Measurements from ENCODE around the gene WSCD2. TPM values are rescaled to one million over a fixed set of nuclear protein-coding genes. Genes with fewer than 3 reads are reported as not detected.

Gene WSCD2
- total RNA-seq, 1 experiment from 2014 or later, result not detected

DNA sequence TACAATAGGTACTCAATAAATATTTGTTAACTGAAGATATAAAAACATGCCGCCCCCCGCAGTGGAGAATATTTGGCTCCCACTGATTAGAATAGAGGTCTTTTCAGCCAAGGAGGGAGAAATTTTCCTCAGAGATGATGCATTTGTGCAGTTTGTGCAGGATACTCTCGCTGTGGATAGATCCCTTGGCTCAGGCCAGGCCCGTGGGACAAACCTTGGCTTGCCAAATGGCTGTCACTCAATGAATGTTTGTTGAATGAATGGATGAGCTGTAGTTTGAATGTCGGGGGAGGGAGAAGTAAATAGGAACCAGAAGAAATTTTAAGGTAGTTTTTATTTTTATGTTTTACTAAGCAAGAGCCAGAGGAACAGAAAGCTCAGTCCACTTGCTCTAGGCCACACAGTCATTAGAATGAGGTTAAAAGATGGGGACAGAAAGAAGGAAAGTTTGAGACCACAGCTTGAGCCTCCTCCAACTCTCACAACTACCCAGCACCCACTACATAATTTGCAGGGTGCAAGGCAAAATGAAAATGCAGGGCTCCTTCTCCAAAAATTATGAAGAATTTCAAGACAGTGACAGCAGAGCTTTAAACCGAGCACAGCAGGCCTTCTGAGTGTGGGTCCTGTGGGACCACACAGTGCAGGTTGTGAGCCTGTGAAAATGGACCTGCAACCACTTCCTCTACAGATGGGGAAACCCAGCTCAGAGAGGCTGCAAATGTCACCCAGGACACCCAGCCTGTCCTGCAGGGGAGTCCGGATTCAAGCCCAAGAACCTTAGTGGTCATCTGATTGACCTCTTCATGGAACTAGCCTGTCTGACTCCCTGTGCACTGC, 51.4 kb downstream of the WSCD2 start:
- TF ChIP-seq, protein P1, sequence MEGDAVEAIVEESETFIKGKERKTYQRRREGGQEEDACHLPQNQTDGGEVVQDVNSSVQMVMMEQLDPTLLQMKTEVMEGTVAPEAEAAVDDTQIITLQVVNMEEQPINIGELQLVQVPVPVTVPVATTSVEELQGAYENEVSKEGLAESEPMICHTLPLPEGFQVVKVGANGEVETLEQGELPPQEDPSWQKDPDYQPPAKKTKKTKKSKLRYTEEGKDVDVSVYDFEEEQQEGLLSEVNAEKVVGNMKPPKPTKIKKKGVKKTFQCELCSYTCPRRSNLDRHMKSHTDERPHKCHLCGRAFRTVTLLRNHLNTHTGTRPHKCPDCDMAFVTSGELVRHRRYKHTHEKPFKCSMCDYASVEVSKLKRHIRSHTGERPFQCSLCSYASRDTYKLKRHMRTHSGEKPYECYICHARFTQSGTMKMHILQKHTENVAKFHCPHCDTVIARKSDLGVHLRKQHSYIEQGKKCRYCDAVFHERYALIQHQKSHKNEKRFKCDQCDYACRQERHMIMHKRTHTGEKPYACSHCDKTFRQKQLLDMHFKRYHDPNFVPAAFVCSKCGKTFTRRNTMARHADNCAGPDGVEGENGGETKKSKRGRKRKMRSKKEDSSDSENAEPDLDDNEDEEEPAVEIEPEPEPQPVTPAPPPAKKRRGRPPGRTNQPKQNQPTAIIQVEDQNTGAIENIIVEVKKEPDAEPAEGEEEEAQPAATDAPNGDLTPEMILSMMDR (IDR thresholded peaks at IDR 0.05; ENCODE audit: unreplicated experiment), result no peak
- intact Hi-C loops (cut with micrococcal nuclease), result no loop called here
- no peak for DNase-seq (ENCODE audit: unreplicated experiment)
- no TSS peak for BruUV-seq (replicated peaks)
- ChIA-PET CTCF (interaction anchor here (0.6 to 1.2 kb wide), 2 partner anchors 14 to 115 kb away, joined by 4 read pairs; no protein-coding TSS in a partner anchor), POLR2A (no interaction called here)
- no peaks in the 10 kb centered on the region for H3K4me1 Mint-ChIP-seq (ENCODE audit: insufficient read depth, unreplicated experiment)
- peaks cover 11% of the 10 kb centered on the region for H3K9me3 Mint-ChIP-seq (ENCODE audit: unreplicated experiment)
- no peaks in the 10 kb centered on the region for H3K36me3 Mint-ChIP-seq (ENCODE audit: insufficient read depth, unreplicated experiment)
- no peak overlapping the region for H3K4me3 Mint-ChIP-seq (ENCODE audit: unreplicated experiment)
- H3K27me3 Mint-ChIP-seq (ENCODE audit: insufficient read depth, unreplicated experiment), result no peaks in the 10 kb centered on the region
- H3K27ac Mint-ChIP-seq (ENCODE audit: low read depth, unreplicated experiment), result no peak overlapping the region

DNA sequence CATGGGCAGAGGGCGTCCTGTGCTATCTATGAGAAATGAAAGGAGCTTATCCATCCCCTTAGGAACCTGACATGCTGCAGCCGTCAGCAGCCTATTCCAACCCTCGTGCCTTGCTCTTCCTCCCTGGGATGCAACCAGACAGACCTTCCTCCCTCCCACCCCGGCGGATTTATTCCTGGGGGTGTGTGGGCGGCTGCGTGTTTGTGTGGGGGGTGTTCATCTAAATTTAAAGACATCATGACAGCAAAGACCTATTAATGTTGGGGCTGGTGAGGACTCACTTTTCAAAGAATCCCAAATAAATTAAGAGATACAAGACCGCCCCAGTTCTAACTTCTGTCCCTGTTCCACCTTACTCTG, 52.0 kb downstream of the WSCD2 start:
- Mint-ChIP-seq H3K27me3 (ENCODE audit: insufficient read depth, unreplicated experiment) (no peaks in the 10 kb centered on the region), H3K4me1 (ENCODE audit: insufficient read depth, unreplicated experiment) (no peaks in the 10 kb centered on the region), H3K4me3 (ENCODE audit: unreplicated experiment) (no peak overlapping the region), H3K36me3 (ENCODE audit: insufficient read depth, unreplicated experiment) (no peaks in the 10 kb centered on the region), H3K9me3 (ENCODE audit: unreplicated experiment) (peaks cover 12% of the 10 kb centered on the region), H3K27ac (ENCODE audit: low read depth, unreplicated experiment) (no peak overlapping the region)
- ChIA-PET POLR2A (no interaction called here), CTCF (no interaction called here)
- no peak for DNase-seq (ENCODE audit: unreplicated experiment)
- intact Hi-C loops (cut with micrococcal nuclease), result no loop called here
- BruUV-seq (replicated peaks), result no TSS peak
- TF ChIP-seq, protein P1 (IDR thresholded peaks at IDR 0.05; ENCODE audit: unreplicated experiment), result no peak

DNA sequence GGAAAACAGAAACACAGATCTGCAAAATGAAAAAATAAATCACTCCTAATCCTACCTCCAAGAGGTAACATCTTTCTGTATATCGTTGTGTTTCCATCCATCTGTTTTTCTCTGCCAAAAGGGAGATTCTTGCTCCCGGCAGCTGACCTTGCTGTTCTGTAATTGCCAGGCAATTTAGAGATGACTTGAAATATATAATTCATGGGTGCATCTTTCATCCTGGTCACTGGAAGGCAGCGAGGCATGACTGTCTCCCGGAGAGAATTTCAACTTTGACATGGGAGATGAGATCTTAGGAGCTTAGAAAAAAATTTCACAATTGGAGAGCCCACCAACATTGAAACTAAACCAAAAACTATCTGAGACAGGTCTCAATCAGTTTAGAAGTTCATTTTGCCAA, 53.0 kb downstream of the WSCD2 start:
- Mint-ChIP-seq H3K4me3 (ENCODE audit: unreplicated experiment) (no peak overlapping the region), H3K27ac (ENCODE audit: low read depth, unreplicated experiment) (no peak overlapping the region)
- TF ChIP-seq, protein P1 (IDR thresholded peaks at IDR 0.05; ENCODE audit: unreplicated experiment), result no peak

DNA sequence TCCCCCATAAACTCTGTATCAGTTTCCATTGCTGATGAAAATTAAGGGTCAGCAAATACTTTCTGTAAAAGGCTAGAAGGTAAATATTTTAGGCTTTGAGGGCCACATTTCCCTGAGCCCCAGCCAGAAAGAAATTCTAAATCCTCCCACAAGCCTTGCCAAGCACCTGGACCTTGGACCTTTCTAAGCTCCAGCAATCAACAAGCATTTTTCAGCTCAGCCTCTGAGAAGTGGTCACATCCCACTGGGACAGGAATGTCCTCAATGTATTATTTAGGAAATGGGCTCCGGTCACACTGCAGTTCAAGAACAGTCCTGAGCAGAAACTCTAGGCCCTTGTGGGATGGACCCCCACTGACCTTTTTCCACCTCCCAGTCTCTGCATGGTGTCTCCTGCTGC, 55.9 kb downstream of the WSCD2 start:
- H3K27ac Mint-ChIP-seq (ENCODE audit: low read depth, unreplicated experiment), result no peak overlapping the region
- intact Hi-C loops (cut with micrococcal nuclease), result no loop called here
- DNase-seq (ENCODE audit: unreplicated experiment), result no peak
- TF ChIP-seq, protein P1 (IDR thresholded peaks at IDR 0.05; ENCODE audit: unreplicated experiment), result no peak
- no peaks in the 10 kb centered on the region for H3K36me3 Mint-ChIP-seq (ENCODE audit: insufficient read depth, unreplicated experiment)
- peaks cover 7% of the 10 kb centered on the region for H3K9me3 Mint-ChIP-seq (ENCODE audit: unreplicated experiment)
- H3K27me3 Mint-ChIP-seq (ENCODE audit: insufficient read depth, unreplicated experiment), result no peaks in the 10 kb centered on the region
- ChIA-PET POLR2A (no interaction called here), CTCF (no interaction called here)
- no peak overlapping the region for H3K4me3 Mint-ChIP-seq (ENCODE audit: unreplicated experiment)
- no TSS peak for BruUV-seq (replicated peaks)
- no peaks in the 10 kb centered on the region for H3K4me1 Mint-ChIP-seq (ENCODE audit: insufficient read depth, unreplicated experiment)

More for the DNA sequence above, 53.0 kb downstream of the WSCD2 start:
- intact Hi-C loops (cut with micrococcal nuclease), result no loop called here
- DNase-seq (ENCODE audit: unreplicated experiment), result no peak
- H3K36me3 Mint-ChIP-seq (ENCODE audit: insufficient read depth, unreplicated experiment), result no peaks in the 10 kb centered on the region
- ChIA-PET CTCF (interaction anchor here (0.6 to 1.4 kb wide), 6 partner anchors 11 to 219 kb away, joined by 3 to 4 read pairs (median 3); no protein-coding TSS in a partner anchor), POLR2A (no interaction called here)
- peaks cover 7% of the 10 kb centered on the region for H3K9me3 Mint-ChIP-seq (ENCODE audit: unreplicated experiment)
- H3K27me3 Mint-ChIP-seq (ENCODE audit: insufficient read depth, unreplicated experiment), result no peaks in the 10 kb centered on the region
- H3K4me1 Mint-ChIP-seq (ENCODE audit: insufficient read depth, unreplicated experiment), result no peaks in the 10 kb centered on the region
- BruUV-seq (replicated peaks), result no TSS peak

Data from MCF 10A (cell line).